Amniotic epithelial cell (primary cell): Measurements from ENCODE around the gene MYO1F.
A peak's percentile ranks its signal among the peaks of the same experiment; 100 is the strongest.
"Not testable (repeated sequence)": the region's sequence is repeated elsewhere in the genome, so short reads cannot be mapped to it uniquely, and the experiment has no call there.

ENCODE experiments used
- DNase-seq: peaks from one replicate; pipeline ENCODE4 v3.0.0-alpha.2; 2010; ENCODE audit warnings: low read depth

The MYO1F gene

GRCh38 chr19:8564866-8565265, 12.4 kb downstream of the MYO1F start:
- DNase-seq: peak; percentile 10

- no peak for DNase-seq
Observed at GRCh38 chr19:8561075-8561764, 16.0 kb downstream of the MYO1F start.

GRCh38 chr19:8558325-8558724, 18.9 kb downstream of the MYO1F start:
- DNase-seq: no peak

- no peak for DNase-seq
Observed at GRCh38 chr19:8557642-8558238, 19.5 kb downstream of the MYO1F start.

- not testable (repeated sequence) for DNase-seq
Observed at GRCh38 chr19:8553729-8554128, 23.5 kb downstream of the MYO1F start.

- peak; percentile 43 for DNase-seq
Observed at GRCh38 chr19:8552810-8553209, 24.4 kb downstream of the MYO1F start.

GRCh38 chr19:8550070-8550469, 27.2 kb downstream of the MYO1F start:
- no peak for DNase-seq

- DNase-seq: no peak
Observed at GRCh38 chr19:8545743-8546142, 31.5 kb downstream of the MYO1F start.

- no peak for DNase-seq
Observed at GRCh38 chr19:8544168-8544567, 33.1 kb downstream of the MYO1F start.

- no peak for DNase-seq
Observed at GRCh38 chr19:8539621-8540149, 37.6 kb downstream of the MYO1F start.

GRCh38 chr19:8537099-8537498, 40.1 kb downstream of the MYO1F start:
- DNase-seq: no peak

GRCh38 chr19:8536282-8536681, 41.0 kb downstream of the MYO1F start:
- no peak for DNase-seq

- DNase-seq: no peak
Observed at GRCh38 chr19:8532225-8532624, 45.0 kb downstream of the MYO1F start.

- no peak for DNase-seq
Observed at GRCh38 chr19:8531470-8531869, 45.8 kb downstream of the MYO1F start.

- DNase-seq: no peak
Observed at GRCh38 chr19:8530061-8530679, 47.1 kb downstream of the MYO1F start.

- DNase-seq: no peak
Observed at GRCh38 chr19:8529369-8530006, 47.8 kb downstream of the MYO1F start.

GRCh38 chr19:8528500-8528899, 48.7 kb downstream of the MYO1F start:
- no peak for DNase-seq

- DNase-seq: peak; percentile 85
Observed at GRCh38 chr19:8526345-8527091, 50.7 kb downstream of the MYO1F start.

- DNase-seq: no peak
Observed at GRCh38 chr19:8525401-8525684, 51.9 kb downstream of the MYO1F start.

- no peak for DNase-seq
Observed at GRCh38 chr19:8519388-8519787, 57.9 kb downstream of the MYO1F start.

GRCh38 chr19:8518536-8518935, 58.7 kb downstream of the MYO1F start:
- no peak for DNase-seq
